ENCODE measurements around the gene UBXN11.

UBXN11 gene

GRCh38 chr1:26276432-26276838 is 30.0 kb downstream of the UBXN11 start:
- no peak for DNase-seq (ENCODE audit: extremely low read depth in 1 of 2, low read depth in 1 of 2)

- peak in 1 of 2 donors; percentile 77 for DNase-seq (ENCODE audit: extremely low read depth in 1 of 2, low read depth in 1 of 2)
Measured at GRCh38 chr1:26275580-26276431, 30.6 kb downstream of the UBXN11 start.

- no peak for DNase-seq (ENCODE audit: extremely low read depth in 1 of 2, low read depth in 1 of 2)
Measured at GRCh38 chr1:26274801-26275425, 31.5 kb downstream of the UBXN11 start.

GRCh38 chr1:26269198-26269550 is 37.3 kb downstream of the UBXN11 start:
- no peak for DNase-seq (ENCODE audit: extremely low read depth in 1 of 2, low read depth in 1 of 2)

- no peak for DNase-seq (ENCODE audit: extremely low read depth in 1 of 2, low read depth in 1 of 2)
Measured at GRCh38 chr1:26268290-26269197, 37.9 kb downstream of the UBXN11 start.

- DNase-seq (ENCODE audit: extremely low read depth in 1 of 2, low read depth in 1 of 2), result no peak
Measured at GRCh38 chr1:26265405-26265804, 41.0 kb downstream of the UBXN11 start.

GRCh38 chr1:26263212-26263611 is 43.2 kb downstream of the UBXN11 start:
- no peak for DNase-seq (ENCODE audit: extremely low read depth in 1 of 2, low read depth in 1 of 2)

DNA sequence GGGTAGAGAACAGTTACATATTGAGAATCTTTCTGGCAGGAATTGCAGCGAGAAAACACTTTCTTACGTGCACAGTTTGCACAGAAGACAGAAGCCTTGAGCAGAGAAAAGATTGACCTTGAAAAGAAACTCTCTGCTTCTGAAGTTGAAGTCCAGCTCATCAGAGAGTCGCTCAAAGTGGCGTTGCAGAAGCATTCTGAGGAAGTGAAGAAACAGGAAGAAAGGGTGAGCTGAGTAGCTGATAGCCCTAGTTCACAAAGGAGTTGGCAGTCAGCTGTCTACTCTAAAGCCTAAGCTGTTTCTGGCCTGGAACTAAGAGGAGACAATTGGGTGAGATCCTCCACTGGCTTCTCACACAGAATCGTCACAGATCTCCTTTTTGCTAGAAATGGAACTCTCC is 46.9 kb downstream of the UBXN11 start:
- DNase-seq (ENCODE audit: extremely low read depth in 1 of 2, low read depth in 1 of 2), result no peak

DNA sequence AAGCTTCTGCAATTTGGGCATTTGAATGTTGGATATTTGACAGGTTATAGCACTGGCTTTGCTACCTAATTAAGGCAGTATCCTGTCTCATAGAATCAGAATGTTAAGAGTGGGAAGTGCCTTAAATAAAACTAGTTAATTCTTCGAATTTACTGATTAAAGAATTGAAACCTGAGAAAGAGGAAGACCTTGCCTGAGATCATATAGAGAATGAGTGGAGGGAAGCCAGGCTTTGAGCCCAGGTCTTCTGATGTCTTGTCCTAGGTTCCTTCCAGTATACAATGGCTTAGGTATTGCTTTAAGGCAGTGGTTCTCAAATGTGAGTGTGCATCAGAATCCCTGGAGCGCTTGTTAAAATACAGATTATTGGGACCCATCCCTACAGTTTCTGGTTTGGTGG is 47.4 kb downstream of the UBXN11 start:
- DNase-seq (ENCODE audit: extremely low read depth in 1 of 2, low read depth in 1 of 2), result no peak

- DNase-seq (ENCODE audit: extremely low read depth in 1 of 2, low read depth in 1 of 2), result no peak
Measured at GRCh38 chr1:26257222-26257621, 49.2 kb downstream of the UBXN11 start.

DNA sequence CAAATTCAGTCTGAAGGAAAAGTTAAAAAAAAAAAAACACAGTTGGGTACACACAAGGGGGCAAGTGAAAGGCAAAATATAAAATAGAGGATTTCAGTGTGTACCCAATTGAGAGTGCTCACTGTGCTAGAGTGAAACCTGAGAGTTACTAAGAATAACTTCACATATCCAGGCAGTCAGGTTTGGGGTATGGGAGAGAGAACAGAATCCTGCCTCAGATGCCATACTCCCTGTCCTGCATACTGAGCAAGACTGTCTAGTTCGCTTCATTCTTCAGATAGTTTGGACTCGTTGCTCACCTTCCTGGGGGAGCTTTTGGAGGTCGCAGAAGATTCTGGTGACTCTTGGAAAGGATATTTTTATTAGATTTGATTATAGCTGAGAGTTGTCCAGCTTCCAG is 52.0 kb downstream of the UBXN11 start:
- DNase-seq (ENCODE audit: extremely low read depth in 1 of 2, low read depth in 1 of 2), result no peak

DNA sequence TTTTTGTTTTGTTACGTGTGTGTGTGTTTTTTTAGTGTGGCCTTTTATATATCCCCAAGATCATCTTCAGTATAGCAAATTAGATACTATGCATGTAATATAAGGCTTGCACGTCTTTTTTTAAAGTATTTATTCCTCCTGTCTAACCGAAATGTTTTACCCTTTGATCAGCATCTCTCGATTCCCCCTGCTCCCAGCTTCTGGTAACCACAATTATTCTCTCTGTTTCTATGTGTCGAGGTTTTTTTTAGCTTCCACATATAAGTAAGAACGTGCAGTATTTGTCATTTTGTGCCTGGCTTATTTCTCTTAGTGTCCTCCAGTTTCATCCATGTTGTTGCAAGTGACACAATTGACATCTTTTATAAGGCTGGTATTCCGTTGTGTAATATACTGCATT is 53.7 kb downstream of the UBXN11 start:
- no peak for DNase-seq (ENCODE audit: extremely low read depth in 1 of 2, low read depth in 1 of 2)

GRCh38 chr1:26239936-26240335 is 66.5 kb downstream of the UBXN11 start:
- DNase-seq (ENCODE audit: extremely low read depth in 1 of 2, low read depth in 1 of 2), result no peak

DNA sequence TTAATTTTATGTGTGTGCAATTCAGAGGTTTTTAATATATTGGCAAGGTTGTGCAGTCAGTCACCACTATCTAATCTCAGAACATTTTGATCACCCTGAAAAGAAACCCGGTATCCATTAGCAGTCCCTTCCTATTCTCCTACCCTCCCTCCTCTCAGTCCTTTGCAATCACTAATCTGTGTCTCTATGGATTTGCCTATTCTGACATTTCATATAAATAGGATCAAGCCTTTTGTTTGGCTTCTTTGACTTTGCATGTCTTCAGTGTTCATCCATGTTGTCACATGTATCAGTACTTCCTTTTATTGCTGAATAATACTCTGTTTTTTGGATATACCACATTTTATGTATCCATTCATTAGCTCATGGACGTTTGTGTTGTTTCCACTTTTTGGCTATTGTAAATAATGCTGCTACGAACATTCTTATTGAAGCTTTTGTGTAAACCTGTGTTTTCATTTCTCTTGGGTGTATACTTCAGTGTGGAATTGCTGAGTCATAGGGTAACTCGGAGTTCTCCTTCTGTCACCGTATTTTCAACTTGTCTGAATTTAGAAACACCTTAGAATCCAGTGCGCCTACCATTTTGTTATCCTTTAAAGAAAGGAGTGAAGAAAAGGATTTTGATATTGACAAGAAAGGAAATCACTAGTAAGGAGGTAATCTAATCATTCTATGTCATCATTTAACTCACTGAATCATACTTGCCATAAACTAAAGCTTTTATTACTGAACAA is 69.0 kb downstream of the UBXN11 start:
- no peak for DNase-seq (ENCODE audit: extremely low read depth in 1 of 2, low read depth in 1 of 2)

- no peak for DNase-seq (ENCODE audit: extremely low read depth in 1 of 2, low read depth in 1 of 2)
Measured at GRCh38 chr1:26234644-26235370, 71.6 kb downstream of the UBXN11 start.

GRCh38 chr1:26233903-26234643 is 72.4 kb downstream of the UBXN11 start, which contains the start of gene CEP85:
TSS of gene CEP85 (plus strand) at chr1:26234200. CDS start at chr1:26239784, 5,584 bp downstream.
- peak; percentile 95 to 98 for DNase-seq (ENCODE audit: extremely low read depth in 1 of 2, low read depth in 1 of 2)

All from stimulated activated CD8-positive, alpha-beta memory T cell treated with anti-CD3 and anti-CD28 coated beads, Interleukin-7, amount 100 ng/mL, for 48 hours (primary cell).